SJCRH30 (cell line): ENCODE measurements around the gene BCAS3. TPM values are rescaled to one million over a fixed set of nuclear protein-coding genes. Genes with fewer than 3 reads are reported as not detected.

ENCODE experiments used
- DNase-seq, 2 experiments: peaks; one replicate each; pipeline ENCODE4 v3.0.0-alpha.2; 2015 to 2020
- H3K27ac ChIP-seq: fragments of 250-450 bp; sonication (Bioruptor Pico); 2 replicates; pipeline ENCODE4 v1.5.1; 2020; ENCODE audit warnings: mild to moderate bottlenecking, moderate library complexity
- H3K27me3 ChIP-seq: fragments of 250-450 bp; sonication (Bioruptor Pico); 2 replicates; pipeline ENCODE4 v1.5.1; 2020; ENCODE audit warnings: mild to moderate bottlenecking, moderate library complexity
- H3K36me3 ChIP-seq: fragments of 250-450 bp; sonication (Bioruptor Pico); 2 replicates; pipeline ENCODE4 v1.5.1; 2020; ENCODE audit warnings: mild to moderate bottlenecking, moderate library complexity
- H3K4me1 ChIP-seq: fragments of 250-450 bp; sonication (Bioruptor Pico); 2 replicates; pipeline ENCODE4 v1.5.1; 2020; ENCODE audit warnings: mild to moderate bottlenecking, moderate library complexity
- H3K4me3 ChIP-seq: fragments of 250-450 bp; sonication (Bioruptor Pico); 2 replicates; pipeline ENCODE4 v1.5.1; 2020; ENCODE audit warnings: mild to moderate bottlenecking, moderate library complexity
- H3K9me3 ChIP-seq: fragments of 250-450 bp; sonication (Bioruptor Pico); replicated peaks from 2 replicates; pipeline ENCODE4 v1.5.1; 2020; ENCODE audit warnings: mild to moderate bottlenecking, moderate library complexity
- total RNA-seq: library from RNA; depleted of rRNA; stranded (reverse); fragments of >200 nt; shearing (Covaris generic); gene quantifications from 2 replicates; pipeline ENCODE4 v1.2.3, GENCODE V29; 2014

The BCAS3 gene
- total RNA-seq, 1 experiment from 2014 or later: 11.6 TPM

- peaks cover 17% of the 10 kb centered on the region for H3K4me1 ChIP-seq
- H3K4me3 ChIP-seq: no peak overlapping the region
- H3K27ac ChIP-seq: peak overlapping the region; percentile 51
- H3K27me3 ChIP-seq: no peaks in the 10 kb centered on the region
- no peaks in the 10 kb centered on the region for H3K36me3 ChIP-seq
- no peaks in the 10 kb centered on the region for H3K9me3 ChIP-seq
- DNase-seq: peak; percentile 86 to 92
Observed at GRCh38 chr17:61393904-61394629, 716.4 kb downstream of the BCAS3 start.

- peaks cover 17% of the 10 kb centered on the region for H3K4me1 ChIP-seq
- H3K27me3 ChIP-seq: no peaks in the 10 kb centered on the region
Observed at GRCh38 chr17:61394630-61395408, 717.2 kb downstream of the BCAS3 start.

GRCh38 chr17:61395409-61395982, 717.8 kb downstream of the BCAS3 start:
- DNase-seq: no peak
- H3K9me3 ChIP-seq: no peaks in the 10 kb centered on the region
- H3K4me1 ChIP-seq: peaks cover 17% of the 10 kb centered on the region
- H3K27me3 ChIP-seq: no peaks in the 10 kb centered on the region
- H3K27ac ChIP-seq: no peak overlapping the region
- H3K4me3 ChIP-seq: no peak overlapping the region
- no peaks in the 10 kb centered on the region for H3K36me3 ChIP-seq

More at GRCh38 chr17:61394630-61395408, 717.2 kb downstream of the BCAS3 start:
- Histone ChIP-seq H3K9me3 (no peaks in the 10 kb centered on the region), H3K4me3 (no peak overlapping the region), H3K27ac (peak overlapping the region; percentile 51), H3K36me3 (no peaks in the 10 kb centered on the region)
- peak in 1 of 2 experiments; percentile 51 for DNase-seq

- Histone ChIP-seq H3K4me3 (no peak overlapping the region), H3K27ac (no peak overlapping the region), H3K36me3 (no peaks in the 10 kb centered on the region), H3K27me3 (no peaks in the 10 kb centered on the region), H3K9me3 (no peaks in the 10 kb centered on the region), H3K4me1 (peaks cover 17% of the 10 kb centered on the region)
- no peak for DNase-seq
Observed at GRCh38 chr17:61395983-61396585, 718.4 kb downstream of the BCAS3 start.

- no peak for DNase-seq
- Histone ChIP-seq H3K27me3 (no peaks in the 10 kb centered on the region), H3K27ac (no peak overlapping the region), H3K9me3 (no peaks in the 10 kb centered on the region), H3K4me1 (peaks cover 17% of the 10 kb centered on the region), H3K36me3 (no peaks in the 10 kb centered on the region), H3K4me3 (no peak overlapping the region)
Observed at GRCh38 chr17:61396586-61397085, 719.0 kb downstream of the BCAS3 start.

- Histone ChIP-seq H3K36me3 (no peaks in the 10 kb centered on the region), H3K4me3 (no peak overlapping the region), H3K27ac (no peak overlapping the region), H3K27me3 (no peaks in the 10 kb centered on the region), H3K4me1 (peaks cover 17% of the 10 kb centered on the region), H3K9me3 (no peaks in the 10 kb centered on the region)
- DNase-seq: no peak
Observed at GRCh38 chr17:61397086-61397842, 719.6 kb downstream of the BCAS3 start.

- H3K4me3 ChIP-seq: peak overlapping the region; percentile 91
- H3K27ac ChIP-seq: peak overlapping the region; percentile 94
- H3K9me3 ChIP-seq: no peaks in the 10 kb centered on the region
- DNase-seq: no peak
- peaks cover 16% of the 10 kb centered on the region for H3K4me1 ChIP-seq
- H3K27me3 ChIP-seq: no peaks in the 10 kb centered on the region
- peaks cover 11% of the 10 kb centered on the region for H3K36me3 ChIP-seq
Observed at GRCh38 chr17:61398721-61399130, 721.1 kb downstream of the BCAS3 start.

- Histone ChIP-seq H3K36me3 (peaks cover 18% of the 10 kb centered on the region), H3K4me1 (peaks cover 11% of the 10 kb centered on the region), H3K27me3 (no peaks in the 10 kb centered on the region), H3K27ac (peak within 1 kb of the TSS; percentile 94), H3K4me3 (peak within 1 kb of the TSS; percentile 91), H3K9me3 (no peaks in the 10 kb centered on the region)
- peak; percentile 97 to 98 for DNase-seq
Observed at GRCh38 chr17:61399131-61400065, 721.7 kb downstream of the BCAS3 start, which contains the start of gene TBX2. Gene TBX2, plus strand, starts transcription at chr17:61399843. Its CDS starts 334 bp downstream, at chr17:61400177.

GRCh38 chr17:61400066-61400716, 722.5 kb downstream of the BCAS3 start:
- no peaks in the 10 kb centered on the region for H3K27me3 ChIP-seq

GRCh38 chr17:61400717-61401388, 723.2 kb downstream of the BCAS3 start:
- Histone ChIP-seq H3K4me1 (peaks cover 5% of the 10 kb centered on the region; the same call in 1 of the 2 replicates), H3K27me3 (no peaks in the 10 kb centered on the region), H3K27ac (peak overlapping the region; percentile 73), H3K36me3 (peaks cover 31% of the 10 kb centered on the region), H3K4me3 (peak overlapping the region; percentile 91), H3K9me3 (no peaks in the 10 kb centered on the region)
- peak; percentile 53 to 64 for DNase-seq

More at GRCh38 chr17:61400066-61400716, 722.5 kb downstream of the BCAS3 start:
- H3K36me3 ChIP-seq: peaks cover 26% of the 10 kb centered on the region
- peak overlapping the region; percentile 73 for H3K27ac ChIP-seq
- peak; percentile 51 to 52 for DNase-seq
- H3K4me1 ChIP-seq: peaks cover 5% of the 10 kb centered on the region; the same call in 1 of the 2 replicates
- no peaks in the 10 kb centered on the region for H3K9me3 ChIP-seq
- H3K4me3 ChIP-seq: peak overlapping the region; percentile 91

- Histone ChIP-seq H3K9me3 (no peaks in the 10 kb centered on the region), H3K4me1 (peaks cover 5% of the 10 kb centered on the region; the same call in 1 of the 2 replicates), H3K27ac (peak overlapping the region; percentile 73), H3K27me3 (no peaks in the 10 kb centered on the region), H3K36me3 (peaks cover 37% of the 10 kb centered on the region), H3K4me3 (peak overlapping the region; percentile 91)
- peak; percentile 48 to 55 for DNase-seq
Observed at GRCh38 chr17:61401389-61402072, 723.9 kb downstream of the BCAS3 start.
